ENCODE results near the gene REELD1.

GRCh38 chr4:146235654-146236177 is 21.4 kb downstream of the REELD1 start:
- TF ChIP-seq, protein P1, sequence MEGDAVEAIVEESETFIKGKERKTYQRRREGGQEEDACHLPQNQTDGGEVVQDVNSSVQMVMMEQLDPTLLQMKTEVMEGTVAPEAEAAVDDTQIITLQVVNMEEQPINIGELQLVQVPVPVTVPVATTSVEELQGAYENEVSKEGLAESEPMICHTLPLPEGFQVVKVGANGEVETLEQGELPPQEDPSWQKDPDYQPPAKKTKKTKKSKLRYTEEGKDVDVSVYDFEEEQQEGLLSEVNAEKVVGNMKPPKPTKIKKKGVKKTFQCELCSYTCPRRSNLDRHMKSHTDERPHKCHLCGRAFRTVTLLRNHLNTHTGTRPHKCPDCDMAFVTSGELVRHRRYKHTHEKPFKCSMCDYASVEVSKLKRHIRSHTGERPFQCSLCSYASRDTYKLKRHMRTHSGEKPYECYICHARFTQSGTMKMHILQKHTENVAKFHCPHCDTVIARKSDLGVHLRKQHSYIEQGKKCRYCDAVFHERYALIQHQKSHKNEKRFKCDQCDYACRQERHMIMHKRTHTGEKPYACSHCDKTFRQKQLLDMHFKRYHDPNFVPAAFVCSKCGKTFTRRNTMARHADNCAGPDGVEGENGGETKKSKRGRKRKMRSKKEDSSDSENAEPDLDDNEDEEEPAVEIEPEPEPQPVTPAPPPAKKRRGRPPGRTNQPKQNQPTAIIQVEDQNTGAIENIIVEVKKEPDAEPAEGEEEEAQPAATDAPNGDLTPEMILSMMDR (IDR thresholded peaks at IDR 0.05; ENCODE audit: insufficient read depth, low read length): no peak
- no peak for TF ChIP-seq SPI1 (IDR thresholded peaks at IDR 0.05; ENCODE audit: borderline replicate concordance, low read depth)
- TF ChIP-seq POLR2AphosphoS5 (IDR thresholded peaks at IDR 0.05; ENCODE audit: low read depth): no peak
